PFSK-1 (cell line): ENCODE measurements around the gene CPA5.

Source experiments
- FOXP2 ChIP-seq: optimal IDR thresholded peaks from 2 replicates; pipeline ENCODE3; 2011; ENCODE audit warnings: borderline replicate concordance, control low read depth, inconsistent platforms; ENCODE audit not compliant: insufficient read depth; ENCODE audit errors: extremely low read length, extremely low read depth
- POLR2AphosphoS5 ChIP-seq: IDR thresholded peaks from 2 replicates; pipeline ENCODE4 v1.6.1; 2012; ENCODE audit warnings: low read depth, mild to moderate bottlenecking, control low read depth, low read length, moderate library complexity
- REST ChIP-seq, 2 experiments: IDR thresholded peaks; 2 replicates each; pipeline versions ENCODE4 v1.6.1 to v1.8.0; 2011 to 2012; ENCODE audit warnings: low read depth in 2 of 2, low read length in 2 of 2, control low read depth in 1 of 2, inconsistent platforms in 1 of 2, mild to moderate bottlenecking in 1 of 2, moderate library complexity in 1 of 2; ENCODE audit not compliant: insufficient read depth in 1 of 2
- SIN3A ChIP-seq: IDR thresholded peaks from 2 replicates; pipeline ENCODE4 v1.6.1; 2012; ENCODE audit warnings: mild to moderate bottlenecking, low read length, moderate library complexity, borderline replicate concordance; ENCODE audit not compliant: insufficient read depth
- TAF1 ChIP-seq: IDR thresholded peaks from 2 replicates; pipeline ENCODE4 v1.6.1; 2012; ENCODE audit warnings: low read length, control low read depth, borderline replicate concordance; ENCODE audit not compliant: insufficient read depth

Gene CPA5

GRCh38 chr7:130342701-130343380 is 1.8 kb upstream of the CPA5 start:
- TF ChIP-seq TAF1 (no peak), POLR2AphosphoS5 (no peak), REST (IDR thresholded peaks at IDR 0.05; ENCODE audit: insufficient read depth in 1 of 2, low read depth in 2 of 2, low read length in 2 of 2) (no peak), SIN3A (no peak), FOXP2 (no peak)

- TF ChIP-seq FOXP2, result no peak
Measured at GRCh38 chr7:130345136-130345535, 520 bp downstream of the CPA5 start.

DNA sequence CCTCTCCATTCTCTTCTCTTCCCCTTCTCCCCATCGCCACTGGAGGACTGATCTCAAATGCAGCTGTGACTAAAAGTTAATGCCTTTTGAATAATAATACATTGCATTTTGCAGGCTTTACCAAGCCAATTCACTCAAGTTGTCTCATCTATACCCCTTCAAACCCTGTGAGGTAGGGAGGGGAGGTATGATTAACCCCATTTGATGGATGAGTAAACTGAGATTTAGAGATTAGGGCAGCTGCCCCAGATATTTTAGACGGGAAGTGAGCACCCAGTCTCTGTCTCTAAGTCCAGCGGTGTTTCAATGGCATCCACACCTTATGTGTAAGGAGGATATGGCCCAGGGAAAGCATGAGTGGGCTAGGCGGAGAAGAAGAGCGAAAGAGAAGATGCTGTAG is 1.1 kb downstream of the CPA5 start:
- no peak for TF ChIP-seq TAF1
- no peak for TF ChIP-seq POLR2AphosphoS5
- no peak for TF ChIP-seq REST (IDR thresholded peaks at IDR 0.05; ENCODE audit: insufficient read depth in 1 of 2, low read depth in 2 of 2, low read length in 2 of 2)
- TF ChIP-seq FOXP2, result no peak
- TF ChIP-seq SIN3A, result no peak

DNA sequence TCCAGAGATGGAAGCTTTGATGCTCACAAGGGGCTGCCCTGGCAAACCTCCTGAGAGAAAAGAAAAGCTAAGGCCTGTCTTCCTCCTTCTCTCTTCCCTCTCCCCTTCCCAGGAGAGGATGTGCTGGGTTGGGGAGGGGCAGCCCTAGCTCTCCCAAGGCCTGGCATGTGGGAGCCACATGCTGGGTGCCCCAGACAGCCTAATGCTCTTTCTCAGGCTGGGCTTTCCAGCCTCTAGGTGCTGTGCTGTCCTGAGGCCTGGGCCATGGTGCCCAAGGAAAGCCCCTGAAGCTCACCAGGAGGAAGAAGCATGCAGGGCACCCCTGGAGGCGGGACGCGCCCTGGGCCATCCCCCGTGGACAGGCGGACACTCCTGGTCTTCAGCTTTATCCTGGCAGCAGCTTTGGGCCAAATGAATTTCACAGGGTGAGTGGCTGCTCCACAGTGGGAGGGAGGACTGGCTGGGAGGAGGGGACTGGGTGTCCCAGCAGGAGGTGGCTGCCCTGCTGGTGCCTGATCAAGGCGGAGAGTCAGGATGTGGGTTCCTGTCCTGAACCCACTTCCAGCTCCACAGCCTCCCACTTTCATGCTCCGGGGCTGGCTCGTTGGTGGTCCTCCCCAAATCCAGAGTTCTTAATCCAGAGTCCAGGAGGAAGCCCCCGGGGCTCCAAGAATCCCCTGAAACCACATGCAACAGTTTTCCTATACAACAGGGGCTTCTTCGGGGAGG is 1.7 kb downstream of the CPA5 start:
- no peak for TF ChIP-seq REST (IDR thresholded peaks at IDR 0.05; ENCODE audit: insufficient read depth in 1 of 2, low read depth in 2 of 2, low read length in 2 of 2)
- TF ChIP-seq FOXP2, result no peak
- TF ChIP-seq POLR2AphosphoS5, result no peak
- no peak for TF ChIP-seq SIN3A
- TF ChIP-seq TAF1, result no peak

GRCh38 chr7:130346941-130347340 is 2.3 kb downstream of the CPA5 start:
- no peak for TF ChIP-seq FOXP2
- no peak for TF ChIP-seq REST (IDR thresholded peaks at IDR 0.05; ENCODE audit: insufficient read depth in 1 of 2, low read depth in 2 of 2, low read length in 2 of 2)
- no peak for TF ChIP-seq TAF1
- TF ChIP-seq SIN3A, result no peak
- TF ChIP-seq POLR2AphosphoS5, result no peak
